Esophagus (tissue), 2 donors: ENCODE results near the gene TMED1. TPM values are rescaled to one million over a fixed set of nuclear protein-coding genes. Genes with fewer than 3 reads are reported as not detected.

Experiments
- polyA plus RNA-seq, 2 donors: library from polyadenylated mRNA; stranded (reverse); fragments of 200-250 nt; gene quantifications; one replicate each; pipeline ENCODE4 v1.2.3, GENCODE V29; 2013
- donor health status: healthy with polysubstance abuse.
- donor health status: Bipolar disorder and iron deficiency.

TMED1 gene
- polyA plus RNA-seq, 2 donors = 9.9 to 20.4 TPM

Other genes with a start within 250 kb of the TMED1 start
- gene AP1M2, start 248.9 kb downstream of the TMED1 start, polyA plus RNA-seq = 10 to 100 TPM; 54.2 to 55.4 TPM
- 10 to 100 TPM; 70.5 to 76.8 TPM for gene SLC44A2, start 210.7 kb downstream of the TMED1 start, polyA plus RNA-seq
- gene ILF3, start 181.9 kb downstream of the TMED1 start, polyA plus RNA-seq = 100 to 1,000 TPM in 1 of 2 donors, 10 to 100 TPM in 1; 84.2 to 107 TPM
- gene QTRT1, start 134.8 kb downstream of the TMED1 start, polyA plus RNA-seq = 10 to 100 TPM; 53.2 to 86.4 TPM
- 10 to 100 TPM; 68.4 to 87.9 TPM for gene DNM2, start 118.1 kb downstream of the TMED1 start, polyA plus RNA-seq
- gene C19orf38, start 12.2 kb upstream of the TMED1 start, polyA plus RNA-seq = under 1 TPM; 0.19 to 0.20 TPM
- 10 to 100 TPM; 28.5 to 35.7 TPM for gene CARM1, start 35.3 kb upstream of the TMED1 start, polyA plus RNA-seq
- 10 to 100 TPM; 37.3 to 47.7 TPM for gene YIPF2, start 92.4 kb upstream of the TMED1 start, polyA plus RNA-seq
- 10 to 100 TPM; 14.1 to 16.7 TPM for gene TIMM29, start 92.6 kb upstream of the TMED1 start, polyA plus RNA-seq
- 100 to 1,000 TPM in 1 of 2 donors, 10 to 100 TPM in 1; 66.8 to 113 TPM for gene SMARCA4, start 124.8 kb upstream of the TMED1 start, polyA plus RNA-seq